22Rv1 (cell line): ENCODE measurements around the gene DTNA.

ENCODE experiments used
- CTCF ChIP-seq: fragments of 450-650 bp; IDR thresholded peaks from 2 replicates; pipeline ENCODE4 v1.5.1; 2017; ENCODE audit warnings: mild to moderate bottlenecking
- ZFX ChIP-seq: fragments of 450-650 bp; IDR thresholded peaks from 2 replicates; pipeline ENCODE4 v1.6.1; 2017; ENCODE audit warnings: antibody characterized with exemption, borderline replicate concordance

GRCh38 chr18:34857320-34857719 lies 147.2 kb downstream of the DTNA start:
- TF ChIP-seq CTCF (no peak), ZFX (no peak)
